KMS-11 (cell line): ENCODE measurements around the gene CDH3.

Experiments
- H2AFZ ChIP-seq: fragments of 200-600 bp; sonication (generic); 2 replicates; pipeline ENCODE4 v1.6.1; 2016; ENCODE audit warnings: antibody characterized with exemption, mixed run types, low read depth
- H3K27ac ChIP-seq: fragments of 200-600 bp; sonication (generic); 2 replicates; pipeline ENCODE4 v1.6.1; 2016; ENCODE audit warnings: mild to moderate bottlenecking, mixed run types
- H3K27me3 ChIP-seq: fragments of 200-600 bp; sonication (generic); 2 replicates; pipeline ENCODE4 v1.6.1; 2017; ENCODE audit warnings: mild to moderate bottlenecking, low read depth, mixed run types, moderate library complexity; ENCODE audit not compliant: insufficient read depth
- H3K36me3 ChIP-seq: fragments of 200-600 bp; sonication (generic); 2 replicates; pipeline ENCODE4 v1.6.1; 2017; ENCODE audit warnings: mild to moderate bottlenecking, mixed run types; ENCODE audit not compliant: insufficient read depth
- H3K4me1 ChIP-seq: fragments of 200-600 bp; sonication (generic); 2 replicates; pipeline ENCODE4 v1.6.1; 2016; ENCODE audit warnings: mild to moderate bottlenecking, low read depth, mixed run types; ENCODE audit not compliant: poor library complexity, severe bottlenecking
- H3K4me2 ChIP-seq: fragments of 200-600 bp; sonication (generic); 2 replicates; pipeline ENCODE4 v1.7.0; 2016; ENCODE audit warnings: mild to moderate bottlenecking, mixed run types
- H3K4me3 ChIP-seq: fragments of 200-600 bp; sonication (generic); IDR thresholded peaks from 2 replicates; pipeline ENCODE4 v1.6.1; 2017; ENCODE audit warnings: low read depth, low read length, mixed read lengths; ENCODE audit not compliant: insufficient read depth
- H3K79me2 ChIP-seq: fragments of 200-600 bp; sonication (generic); 2 replicates; pipeline ENCODE4 v1.6.1; 2016; ENCODE audit warnings: low read depth, mixed run types; ENCODE audit not compliant: insufficient read depth
- H3K9ac ChIP-seq: fragments of 200-600 bp; sonication (generic); 2 replicates; pipeline ENCODE4 v1.6.1; 2016; ENCODE audit warnings: mild to moderate bottlenecking, mixed run types
- H4K20me1 ChIP-seq: fragments of 200-600 bp; sonication (generic); 2 replicates; pipeline ENCODE4 v1.6.1; 2016; ENCODE audit warnings: mild to moderate bottlenecking, mixed run types; ENCODE audit not compliant: insufficient read depth
- CTCF ChIP-seq: fragments of 200-600 bp; sonication (generic); conservative IDR thresholded peaks from 2 replicates; pipeline ENCODE4 v1.6.1; 2017; ENCODE audit warnings: low read depth, mild to moderate bottlenecking, antibody characterized with exemption, low read length, moderate library complexity, mixed read lengths

CDH3 gene

GRCh38 chr16:68732741-68733399 is 87.8 kb downstream of the CDH3 start:
- no peak overlapping the region for H3K4me3 ChIP-seq
- H3K9ac ChIP-seq: no peak overlapping the region
- H3K36me3 ChIP-seq: no peaks in the 10 kb centered on the region
- H3K79me2 ChIP-seq: no peaks in the 10 kb centered on the region
- H3K27me3 ChIP-seq: no peaks in the 10 kb centered on the region
- H3K4me2 ChIP-seq: no peak overlapping the region
- TF ChIP-seq CTCF: no peak
- no peaks in the 10 kb centered on the region for H3K4me1 ChIP-seq
- no peak overlapping the region for H3K27ac ChIP-seq
- no peak overlapping the region for H2AFZ ChIP-seq
- no peaks in the 10 kb centered on the region for H4K20me1 ChIP-seq

- Histone ChIP-seq H4K20me1 (no peaks in the 10 kb centered on the region), H3K4me3 (no peak overlapping the region), H3K9ac (no peak overlapping the region), H3K79me2 (no peaks in the 10 kb centered on the region), H3K36me3 (no peaks in the 10 kb centered on the region), H3K27ac (no peak overlapping the region), H2AFZ (no peak overlapping the region), H3K4me1 (no peaks in the 10 kb centered on the region), H3K4me2 (no peak overlapping the region), H3K27me3 (no peaks in the 10 kb centered on the region)
- no peak for TF ChIP-seq CTCF
Observed at GRCh38 chr16:68733570-68733969, 88.5 kb downstream of the CDH3 start.

GRCh38 chr16:68734782-68735181 is 89.7 kb downstream of the CDH3 start:
- H3K27ac ChIP-seq: no peak overlapping the region
- H2AFZ ChIP-seq: no peak overlapping the region
- no peaks in the 10 kb centered on the region for H3K27me3 ChIP-seq
- H4K20me1 ChIP-seq: no peaks in the 10 kb centered on the region
- no peaks in the 10 kb centered on the region for H3K36me3 ChIP-seq
- H3K4me2 ChIP-seq: no peak overlapping the region
- H3K4me1 ChIP-seq: no peaks in the 10 kb centered on the region
- no peak overlapping the region for H3K4me3 ChIP-seq
- H3K9ac ChIP-seq: no peak overlapping the region
- H3K79me2 ChIP-seq: no peaks in the 10 kb centered on the region
- TF ChIP-seq CTCF: no peak

- Histone ChIP-seq H3K4me1 (peaks cover 4% of the 10 kb centered on the region), H2AFZ (no peak overlapping the region), H3K9ac (no peak overlapping the region), H3K27ac (no peak overlapping the region), H4K20me1 (no peaks in the 10 kb centered on the region), H3K79me2 (no peaks in the 10 kb centered on the region), H3K4me3 (no peak overlapping the region), H3K36me3 (no peaks in the 10 kb centered on the region), H3K27me3 (no peaks in the 10 kb centered on the region), H3K4me2 (no peak overlapping the region)
- TF ChIP-seq CTCF: no peak
Observed at GRCh38 chr16:68736561-68736960, 91.5 kb downstream of the CDH3 start.
